Hematopoietic multipotent progenitor cell treated with erythropoietin and hydrocortisone succinate and interleukin-3 and kit ligand, for 17 days (in vitro differentiated cells): ENCODE results near the gene OR56A4.

ENCODE experiments used
- DNase-seq: peaks from one replicate; pipeline ENCODE4 v3.0.0-alpha.2; 2015; ENCODE audit warnings: low spot score

Gene OR56A4, protein sequence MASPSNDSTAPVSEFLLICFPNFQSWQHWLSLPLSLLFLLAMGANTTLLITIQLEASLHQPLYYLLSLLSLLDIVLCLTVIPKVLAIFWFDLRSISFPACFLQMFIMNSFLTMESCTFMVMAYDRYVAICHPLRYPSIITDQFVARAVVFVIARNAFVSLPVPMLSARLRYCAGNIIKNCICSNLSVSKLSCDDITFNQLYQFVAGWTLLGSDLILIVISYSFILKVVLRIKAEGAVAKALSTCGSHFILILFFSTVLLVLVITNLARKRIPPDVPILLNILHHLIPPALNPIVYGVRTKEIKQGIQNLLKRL

DNA sequence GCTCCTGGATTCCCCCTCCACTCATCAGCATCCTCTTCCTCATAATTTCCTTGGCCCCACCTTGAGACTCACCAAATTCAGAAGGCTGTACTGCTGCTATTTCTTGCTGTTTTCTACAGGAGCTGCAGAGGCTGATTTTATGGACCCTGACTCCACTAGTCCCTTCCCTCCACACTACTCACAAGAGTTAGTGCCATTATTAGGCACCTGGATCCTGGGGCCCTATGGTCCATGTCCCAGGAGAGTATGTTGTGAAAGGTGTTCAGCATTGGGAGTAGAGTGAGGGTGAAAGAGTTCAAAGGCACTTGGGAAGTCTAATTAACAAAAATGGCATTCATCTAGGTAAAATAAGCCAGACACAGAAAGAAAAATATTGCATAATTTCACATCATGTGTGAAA lies at the start of gene OR56A4:
OR56A4 (minus strand) TSS at position 101 of the 400 bp plus-strand sequence. CDS start 3,954 bp downstream, outside the sequence.
- DNase-seq: no peak

GRCh38 chr11:6055569-6055968 lies 48.8 kb upstream of the OR56A4 start:
- DNase-seq: no peak

GRCh38 chr11:6052374-6052773 lies 45.6 kb upstream of the OR56A4 start:
- DNase-seq: no peak

GRCh38 chr11:6040874-6041273 lies 34.1 kb upstream of the OR56A4 start:
- no peak for DNase-seq

DNA sequence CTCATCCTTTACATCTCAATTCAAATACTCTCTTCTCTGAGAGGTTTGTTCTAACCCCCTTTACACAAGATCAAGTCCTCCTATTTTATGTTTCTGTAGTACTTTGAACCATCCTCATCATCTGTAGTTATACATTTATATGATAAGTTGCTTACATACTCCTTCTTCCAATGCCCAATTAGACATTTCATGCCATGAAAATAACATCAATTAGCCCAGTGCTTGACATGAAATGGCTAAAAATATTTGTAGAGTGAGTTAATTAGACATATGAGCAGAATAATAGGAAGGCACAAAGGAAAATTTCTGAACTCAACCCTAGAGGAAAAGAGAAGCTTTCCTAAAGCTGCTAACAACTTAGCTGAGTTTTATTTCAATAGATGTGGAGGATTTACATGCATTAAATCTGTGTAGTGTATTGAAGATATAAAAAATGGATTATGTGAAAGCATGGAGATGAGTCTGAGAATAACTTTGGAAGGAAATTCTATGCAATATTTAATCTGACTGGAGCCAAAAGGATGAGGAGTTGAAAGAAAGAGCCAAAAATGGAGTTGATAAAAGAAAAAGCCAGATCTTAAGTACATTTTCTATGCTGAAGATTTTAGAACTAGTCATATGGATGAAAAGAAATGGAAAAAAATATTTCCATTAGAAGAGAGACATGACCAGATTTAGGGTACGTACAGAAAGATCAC lies 24.1 kb upstream of the OR56A4 start, which contains the start of gene OR56A1:
OR56A1 (minus strand) TSS at position 51 of the 698 bp plus-strand sequence. CDS start 3,066 bp downstream, outside the sequence.
- no peak for DNase-seq

DNA sequence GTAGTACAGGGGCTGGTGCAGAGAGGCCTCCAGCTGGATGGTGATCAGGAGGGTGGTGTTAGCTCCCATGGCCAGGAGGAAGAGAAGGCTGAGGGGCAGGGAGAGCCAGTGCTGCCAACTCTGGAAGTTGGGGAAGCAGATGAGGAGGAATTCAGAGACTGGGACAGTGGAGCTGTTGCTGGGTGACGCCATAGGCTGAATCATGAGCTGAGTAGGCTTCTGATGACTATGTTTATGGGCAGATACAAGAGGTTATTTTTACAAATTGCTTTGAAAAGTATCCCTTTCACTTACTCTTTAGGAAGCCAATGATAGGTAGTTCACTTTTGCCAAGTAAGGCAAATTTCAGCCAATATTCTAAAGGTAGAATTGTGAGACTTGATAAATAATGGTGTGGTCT lies 20.8 kb upstream of the OR56A4 start:
- no peak for DNase-seq

DNA sequence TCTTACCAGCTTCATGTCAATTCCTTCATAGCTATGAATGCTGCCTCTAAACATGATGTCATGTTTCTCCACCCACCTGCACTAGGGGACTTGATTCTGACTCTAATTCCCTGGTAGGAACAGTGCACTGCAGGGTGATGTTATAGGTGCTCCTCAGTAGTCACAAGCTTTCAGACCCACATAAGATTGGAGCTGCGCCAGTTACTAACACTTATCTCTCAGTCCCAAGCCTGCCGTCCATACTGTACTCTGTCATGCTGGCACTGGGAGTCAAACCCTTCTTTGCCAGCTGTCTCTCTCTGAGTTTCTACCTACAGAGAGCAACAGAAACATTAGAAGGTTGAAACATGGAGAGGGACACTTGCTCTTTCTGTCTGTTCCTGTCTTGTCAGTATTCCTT lies 18.3 kb upstream of the OR56A4 start:
- peak; percentile 23 for DNase-seq

DNA sequence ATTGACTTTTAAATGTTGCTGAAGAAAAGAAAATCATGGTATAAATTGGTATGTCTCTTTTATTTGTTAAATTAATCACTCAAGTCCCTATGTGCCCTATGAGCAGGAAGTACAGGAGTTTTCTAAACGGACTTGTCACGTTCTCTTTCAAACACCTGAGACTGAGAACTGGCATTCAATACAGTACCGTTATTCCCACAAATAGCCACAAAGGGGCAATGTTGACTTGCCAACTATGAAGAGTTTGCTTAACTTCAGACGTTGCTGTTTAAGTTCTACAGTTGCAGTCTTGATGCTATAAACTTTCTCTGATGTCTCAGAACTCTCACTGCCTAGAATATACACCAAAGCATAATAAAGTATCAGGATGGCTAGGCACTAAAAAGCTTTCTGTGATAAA lies 16.2 kb upstream of the OR56A4 start:
- peak; percentile 29 for DNase-seq

GRCh38 chr11:6013042-6013441 lies 6.3 kb upstream of the OR56A4 start:
- no peak for DNase-seq

- DNase-seq: no peak
These were observed 5.4 kb upstream of the OR56A4 start for GRCh38 chr11:6012035-6012668.

GRCh38 chr11:6006395-6006794 lies 351 bp downstream of the OR56A4 start:
- DNase-seq: no peak

DNA sequence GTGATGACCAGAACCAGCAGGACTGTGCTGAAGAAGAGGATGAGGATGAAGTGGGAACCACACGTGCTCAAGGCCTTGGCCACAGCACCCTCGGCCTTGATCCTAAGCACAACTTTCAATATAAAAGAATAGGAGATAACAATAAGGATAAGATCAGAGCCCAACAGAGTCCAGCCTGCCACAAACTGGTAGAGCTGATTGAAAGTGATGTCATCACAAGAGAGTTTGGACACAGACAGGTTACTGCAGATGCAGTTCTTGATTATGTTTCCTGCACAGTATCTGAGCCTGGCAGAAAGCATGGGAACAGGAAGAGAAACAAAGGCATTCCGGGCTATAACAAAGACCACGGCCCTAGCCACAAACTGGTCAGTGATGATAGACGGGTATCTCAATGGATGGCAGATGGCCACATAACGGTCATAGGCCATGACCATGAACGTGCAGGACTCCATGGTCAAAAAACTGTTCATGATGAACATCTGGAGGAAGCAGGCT lies 4.5 kb downstream of the OR56A4 start:
- no peak for DNase-seq

DNA sequence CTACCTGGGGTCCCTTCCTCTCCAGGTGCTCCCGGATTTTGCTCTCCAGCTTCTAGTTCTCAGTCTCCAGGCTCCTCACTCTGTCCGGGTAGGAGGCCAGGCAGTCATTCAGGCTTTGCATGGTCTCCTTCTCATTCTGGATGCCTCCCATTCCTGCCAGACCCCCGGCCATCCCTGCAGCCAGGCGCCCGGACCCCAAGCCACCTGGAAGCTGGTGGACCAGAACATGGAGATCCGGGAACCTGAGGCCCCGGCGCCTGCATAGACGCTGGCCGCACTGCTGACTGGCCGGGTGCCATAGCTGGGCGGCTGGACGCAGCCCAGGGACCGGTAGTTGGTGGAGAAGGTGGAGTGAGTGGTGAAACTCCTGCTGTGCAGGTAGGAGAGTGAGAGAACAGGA lies 12.0 kb downstream of the OR56A4 start:
- DNase-seq: no peak

- no peak for DNase-seq
These were observed 14.0 kb downstream of the OR56A4 start for GRCh38 chr11:5992604-5993251.

GRCh38 chr11:5992150-5992549 lies 14.6 kb downstream of the OR56A4 start:
- no peak for DNase-seq

DNA sequence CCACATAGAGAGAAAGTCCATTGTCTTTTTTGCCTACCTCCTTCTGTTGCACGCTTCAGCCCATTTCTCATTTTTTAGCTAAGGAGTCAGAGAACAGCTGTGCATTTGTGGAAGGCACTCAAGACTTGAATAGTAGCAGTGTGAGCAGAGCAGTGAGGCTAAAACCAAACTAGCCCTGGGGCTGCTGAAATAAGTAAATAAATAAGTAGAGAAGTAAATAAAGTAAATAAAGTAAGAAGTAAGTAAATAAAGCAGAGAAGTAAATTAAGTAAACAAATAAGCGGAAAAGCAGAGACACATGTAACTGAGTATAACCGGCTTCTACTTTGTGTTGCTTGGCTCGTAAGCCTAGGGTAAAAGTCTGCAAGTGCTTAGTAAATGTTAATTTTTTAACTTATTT lies 17.5 kb downstream of the OR56A4 start:
- no peak for DNase-seq

GRCh38 chr11:5986885-5987284 lies 19.9 kb downstream of the OR56A4 start, which contains the start of gene OR52L1:
Gene OR52L1, minus strand, starts transcription at chr11:5986985. Its CDS starts 55 bp downstream, at chr11:5986930.
- no peak for DNase-seq

GRCh38 chr11:5983443-5983842 lies 23.3 kb downstream of the OR56A4 start:
- DNase-seq: no peak

- no peak for DNase-seq
These were observed 33.2 kb downstream of the OR56A4 start for GRCh38 chr11:5973530-5973929.

GRCh38 chr11:5968394-5968793 lies 38.4 kb downstream of the OR56A4 start, which contains the start of gene OR56A5:
Gene OR56A5, minus strand, starts transcription at chr11:5968494. Its CDS starts 0 bp downstream, at chr11:5968494.
- DNase-seq: no peak

- DNase-seq: no peak
These were observed 39.0 kb downstream of the OR56A4 start for GRCh38 chr11:5967708-5968107.

DNA sequence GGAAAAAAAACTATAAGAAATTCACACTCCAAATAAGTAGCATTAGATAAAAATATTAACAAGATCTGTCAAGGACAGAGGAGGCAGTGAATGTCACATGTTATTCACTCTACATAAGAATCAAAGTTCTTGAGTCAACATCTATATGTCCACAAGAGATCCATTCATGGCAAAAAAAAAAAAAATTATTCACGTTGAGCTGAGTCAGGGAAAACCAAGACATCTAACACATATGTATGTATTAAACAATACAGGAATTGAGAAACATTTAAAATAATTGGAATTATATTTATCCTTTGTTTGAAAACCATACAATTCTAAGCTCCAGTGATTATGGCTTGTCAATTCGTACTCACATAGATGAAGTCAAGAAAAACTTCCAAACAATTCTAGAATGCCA lies 39.8 kb downstream of the OR56A4 start:
- no peak for DNase-seq
